Erythroblast (primary cell): Measurements from ENCODE around the gene PPAN.

Source experiments
- DNase-seq, 2 experiments: peaks; one replicate each; lab custom pipeline; 2025; lab: John Stamatoyannopoulos, UW
- GATA1 ChIP-seq: IDR thresholded peaks from 2 replicates; pipeline ENCODE4 v1.6.1; 2011; ENCODE audit warnings: low read depth, mild to moderate bottlenecking, control low read depth, low read length, moderate library complexity
- POLR2A ChIP-seq: IDR thresholded peaks from 2 replicates; pipeline ENCODE4 v1.6.1; 2011; ENCODE audit warnings: mild to moderate bottlenecking, low read length

The PPAN gene

DNA sequence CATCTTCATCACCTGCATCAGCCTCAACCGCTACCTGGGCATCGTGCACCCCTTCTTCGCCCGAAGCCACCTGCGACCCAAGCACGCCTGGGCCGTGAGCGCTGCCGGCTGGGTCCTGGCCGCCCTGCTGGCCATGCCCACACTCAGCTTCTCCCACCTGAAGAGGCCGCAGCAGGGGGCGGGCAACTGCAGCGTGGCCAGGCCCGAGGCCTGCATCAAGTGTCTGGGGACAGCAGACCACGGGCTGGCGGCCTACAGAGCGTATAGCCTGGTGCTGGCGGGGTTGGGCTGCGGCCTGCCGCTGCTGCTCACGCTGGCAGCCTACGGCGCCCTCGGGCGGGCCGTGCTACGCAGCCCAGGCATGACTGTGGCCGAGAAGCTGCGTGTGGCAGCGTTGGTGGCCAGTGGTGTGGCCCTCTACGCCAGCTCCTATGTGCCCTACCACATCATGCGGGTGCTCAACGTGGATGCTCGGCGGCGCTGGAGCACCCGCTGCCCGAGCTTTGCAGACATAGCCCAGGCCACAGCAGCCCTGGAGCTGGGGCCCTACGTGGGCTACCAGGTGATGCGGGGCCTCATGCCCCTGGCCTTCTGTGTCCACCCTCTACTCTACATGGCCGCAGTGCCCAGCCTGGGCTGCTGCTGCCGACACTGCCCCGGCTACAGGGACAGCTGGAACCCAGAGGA lies 7.9 kb downstream of the PPAN start:
- TF ChIP-seq GATA1: no peak
- peak; percentile 38 for TF ChIP-seq POLR2A
- peak in 1 of 2 experiments; percentile 32 for DNase-seq

DNA sequence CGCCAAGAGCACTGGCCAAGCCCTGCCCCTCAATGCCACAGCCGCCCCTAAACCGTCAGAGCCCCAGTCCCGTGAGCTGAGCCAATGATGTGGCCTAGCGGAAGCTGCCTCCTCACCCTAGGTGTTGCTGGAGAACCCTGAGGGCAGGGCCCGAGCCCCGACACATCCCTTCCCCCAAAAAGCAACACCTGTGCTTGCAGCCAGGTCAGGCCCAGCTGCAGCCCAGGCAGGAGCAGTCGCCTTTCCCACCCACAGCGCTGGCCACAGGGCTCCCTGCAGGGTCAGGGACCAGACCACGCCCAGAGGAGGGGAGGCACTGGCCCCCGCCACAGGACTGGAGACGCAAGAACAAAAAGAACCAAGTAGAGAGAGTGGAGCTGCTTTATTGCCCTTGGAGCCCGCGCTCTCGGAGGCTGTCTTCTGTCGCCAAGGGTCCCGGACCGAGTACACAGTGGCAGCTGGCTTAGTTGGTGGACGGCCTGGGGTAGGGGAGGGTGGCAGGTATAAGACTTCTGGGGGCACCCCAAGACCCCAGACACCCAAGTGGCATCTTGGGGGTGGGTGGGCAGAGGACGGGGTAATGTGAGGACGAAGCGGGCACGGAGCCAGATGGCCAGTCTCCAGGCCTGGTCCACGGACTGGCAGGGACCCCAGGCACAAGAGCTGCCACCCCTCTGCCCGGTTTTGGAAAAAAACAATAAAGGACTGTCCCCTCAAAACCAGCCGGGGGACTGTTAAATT lies 8.7 kb downstream of the PPAN start:
- no peak for DNase-seq
- TF ChIP-seq GATA1 (no peak), POLR2A (no peak)

DNA sequence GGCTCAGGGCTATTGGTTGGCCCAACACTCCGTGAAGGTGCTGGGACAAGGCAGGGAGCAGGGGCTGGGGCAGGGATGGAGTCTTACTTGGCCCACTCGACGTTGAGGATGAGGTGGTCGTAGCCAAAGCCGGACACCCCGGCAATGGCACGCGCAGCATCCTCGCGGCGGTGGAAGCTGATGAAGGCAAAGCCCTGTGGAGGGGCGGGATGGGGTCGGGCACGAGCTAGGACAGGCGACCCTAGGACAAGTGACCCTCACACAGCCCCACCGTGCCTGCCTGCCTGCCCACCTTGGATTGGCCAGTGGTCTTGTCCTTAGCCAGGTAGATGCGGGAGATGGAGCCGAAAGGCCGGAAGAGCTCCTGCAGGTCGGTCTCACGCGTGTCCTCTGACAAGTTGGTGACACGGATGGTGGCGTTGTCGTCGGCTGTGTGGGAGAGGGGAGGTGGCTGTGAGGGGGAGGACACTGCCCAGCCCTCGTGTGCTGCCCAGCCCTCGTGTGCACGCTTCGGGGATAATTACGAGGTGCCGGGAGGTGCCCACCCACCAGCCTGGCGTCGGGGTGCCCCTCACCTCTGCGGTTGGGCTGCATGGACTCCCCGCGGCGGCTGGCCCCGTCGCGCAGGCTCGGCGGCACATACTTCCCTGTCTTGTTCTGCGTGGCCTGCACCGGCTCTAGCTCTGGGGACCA lies 9.4 kb downstream of the PPAN start:
- TF ChIP-seq GATA1: no peak
- TF ChIP-seq POLR2A: no peak
- DNase-seq: no peak

DNA sequence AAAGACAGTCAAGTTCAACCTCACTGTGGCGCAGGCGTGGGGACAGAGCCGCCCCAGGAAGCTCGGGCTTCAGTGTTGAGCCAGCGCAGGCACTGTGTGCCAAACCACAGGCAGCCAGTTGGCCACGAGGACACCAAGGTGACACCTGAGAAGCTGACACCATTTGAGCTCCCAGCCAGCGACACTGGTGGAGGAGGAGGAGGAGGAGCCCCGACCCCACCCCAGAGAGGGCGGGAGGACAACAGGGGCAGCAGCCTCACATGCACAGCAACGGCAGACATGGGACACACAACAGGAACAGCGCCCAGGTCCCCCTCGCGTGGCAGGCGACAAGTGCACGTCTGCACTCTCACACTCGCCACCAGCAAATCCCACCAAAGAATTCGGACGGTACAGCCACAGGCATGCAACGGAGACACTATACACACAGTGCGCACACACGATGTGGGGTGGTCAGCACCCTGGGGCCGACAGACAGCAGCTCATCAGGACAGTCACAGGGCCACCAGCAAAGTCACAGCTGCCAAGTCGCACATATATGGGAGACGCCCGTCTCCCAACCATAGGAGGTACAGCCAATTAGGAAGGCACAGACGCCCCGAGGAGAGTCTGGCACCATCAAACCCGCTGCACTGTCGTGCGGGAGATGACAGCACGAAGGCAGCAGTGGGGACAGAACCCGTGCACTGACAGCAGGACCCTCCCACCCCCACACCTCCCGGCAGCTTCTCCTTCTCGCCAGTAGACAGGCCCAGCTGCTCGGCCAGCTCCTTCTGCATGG lies 10.1 kb downstream of the PPAN start:
- DNase-seq: no peak
- TF ChIP-seq GATA1: no peak
- no peak for TF ChIP-seq POLR2A

DNA sequence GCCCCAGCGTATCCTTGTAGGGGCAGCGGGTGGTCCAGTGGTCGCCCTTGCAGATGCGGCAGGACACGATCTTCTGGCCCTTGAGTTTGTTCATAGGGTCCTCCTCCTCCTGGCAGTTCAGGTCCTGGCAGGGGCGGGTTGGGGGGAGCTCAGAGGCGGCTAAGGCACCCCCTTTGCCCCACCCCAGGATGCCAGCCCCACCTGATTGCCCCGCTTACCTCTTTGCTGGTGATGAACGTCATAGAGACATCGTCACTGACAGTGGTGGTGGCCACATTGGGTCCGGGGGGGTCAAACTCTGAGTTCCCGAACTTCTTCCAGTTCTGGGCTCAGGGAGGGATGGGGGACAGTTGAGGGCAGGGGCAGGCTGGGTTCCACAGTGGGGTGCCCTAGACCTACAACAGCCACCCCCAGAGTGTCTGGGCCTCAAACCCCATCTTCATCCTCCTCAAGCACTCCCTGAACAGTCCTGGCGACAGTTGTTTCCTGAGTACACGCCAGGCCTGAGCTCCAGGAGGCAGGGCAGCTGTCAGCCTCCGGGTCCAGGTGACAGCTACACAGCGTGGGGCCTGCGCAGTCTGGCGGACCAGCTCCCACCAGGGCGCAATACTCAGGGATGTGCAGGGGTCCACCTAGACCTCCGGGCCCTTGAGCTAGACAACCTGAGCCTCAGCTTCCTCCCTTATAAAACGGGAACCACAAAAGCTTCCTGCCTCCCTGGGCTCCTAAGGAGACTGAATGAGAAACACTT lies 10.9 kb downstream of the PPAN start:
- no peak for TF ChIP-seq GATA1
- no peak for TF ChIP-seq POLR2A
- no peak for DNase-seq

DNA sequence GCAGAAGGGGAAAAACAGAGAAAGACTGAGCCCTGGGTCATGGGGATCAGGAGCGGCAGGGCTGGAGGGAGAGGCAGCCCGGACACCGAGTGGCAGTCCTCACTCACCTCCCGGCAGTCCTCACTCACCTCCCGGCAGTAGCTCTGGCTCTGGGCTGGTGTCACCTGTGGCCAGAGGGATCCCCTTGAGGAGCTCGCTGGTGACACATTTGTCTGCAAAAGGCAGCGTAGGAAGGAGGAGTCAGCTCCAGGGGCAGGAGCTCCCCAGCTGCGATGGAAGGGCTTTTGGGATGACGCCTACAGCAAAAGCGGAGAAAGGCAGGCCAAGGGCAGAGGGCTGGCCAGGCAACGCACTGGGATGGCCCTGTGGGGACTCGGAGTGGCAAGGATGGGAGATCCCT lies 12.8 kb downstream of the PPAN start:
- no peak for TF ChIP-seq POLR2A
- TF ChIP-seq GATA1: no peak
- peak in 1 of 2 experiments; percentile 44 for DNase-seq

DNA sequence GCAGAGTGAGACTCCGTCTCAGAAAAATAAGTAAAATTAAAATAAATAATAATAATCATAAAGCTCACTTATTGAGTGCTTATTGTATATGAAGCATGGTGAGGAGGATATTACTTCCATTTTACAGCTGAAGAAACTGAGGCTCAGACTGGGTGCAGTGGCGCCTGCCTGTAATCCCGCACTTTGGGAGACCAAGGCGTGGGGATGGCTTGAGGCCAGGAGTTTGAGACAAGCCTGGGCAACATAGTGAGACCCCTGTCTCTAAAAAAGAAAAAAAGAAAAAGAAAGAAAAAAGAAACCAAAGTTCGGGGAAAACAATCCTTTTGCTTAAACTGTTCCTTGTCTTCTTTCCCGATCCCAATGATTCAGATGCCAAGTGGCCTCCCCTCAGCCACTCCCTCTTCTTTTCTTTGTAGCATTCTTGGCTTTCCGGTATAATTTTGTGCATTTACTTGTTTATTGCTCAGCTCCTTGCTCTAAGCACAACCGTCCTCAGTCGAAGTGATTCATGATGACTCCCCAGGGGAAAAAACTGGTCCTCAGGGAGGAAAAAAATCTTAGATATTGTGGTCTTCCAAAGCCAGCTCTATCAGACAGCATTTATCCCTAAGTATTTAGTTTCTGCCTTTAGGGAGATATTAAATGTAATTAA lies 14.5 kb downstream of the PPAN start:
- no peak for DNase-seq
- TF ChIP-seq GATA1: no peak
- no peak for TF ChIP-seq POLR2A

DNA sequence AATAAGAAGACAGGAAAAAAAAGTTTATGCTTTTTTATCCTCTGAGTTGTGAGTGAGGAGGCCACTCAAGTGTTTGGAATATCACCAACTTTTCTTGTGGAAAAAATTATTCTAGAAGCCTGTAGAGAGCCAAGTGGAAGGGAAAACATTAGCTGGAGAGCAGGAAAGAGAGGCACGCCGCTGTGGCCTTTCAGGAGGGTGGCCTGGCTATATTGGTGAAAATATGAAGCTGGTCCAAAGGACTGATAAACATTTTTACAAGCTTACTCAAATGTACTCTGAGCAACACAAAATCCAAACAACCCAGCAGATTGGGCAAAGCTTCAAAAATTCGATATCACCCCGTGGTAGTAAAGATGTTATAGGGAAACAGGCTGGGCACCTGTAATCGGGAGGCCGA lies 15.9 kb downstream of the PPAN start:
- no peak for DNase-seq
- TF ChIP-seq GATA1 (no peak), POLR2A (no peak)

DNA sequence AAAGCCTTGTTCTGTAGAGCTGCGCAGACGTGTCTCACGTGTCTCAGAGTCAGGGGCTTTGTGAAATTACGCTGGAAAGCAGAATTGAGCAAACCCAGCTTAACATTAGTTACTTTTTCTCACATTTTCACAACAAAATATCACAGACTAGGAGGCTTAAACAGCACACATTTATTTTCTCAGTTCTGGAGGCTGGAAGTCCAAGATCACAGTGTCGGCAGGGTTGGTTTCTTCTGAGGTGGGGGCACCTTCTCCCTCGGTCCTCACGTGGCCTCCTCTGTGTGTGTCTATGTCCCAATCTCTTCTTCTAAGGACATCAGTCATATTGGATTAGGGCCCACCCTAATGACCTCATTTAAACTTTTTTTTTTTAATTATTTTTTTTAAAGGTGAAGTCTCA lies 18.3 kb downstream of the PPAN start:
- TF ChIP-seq POLR2A (no peak), GATA1 (no peak)
- DNase-seq: no peak

DNA sequence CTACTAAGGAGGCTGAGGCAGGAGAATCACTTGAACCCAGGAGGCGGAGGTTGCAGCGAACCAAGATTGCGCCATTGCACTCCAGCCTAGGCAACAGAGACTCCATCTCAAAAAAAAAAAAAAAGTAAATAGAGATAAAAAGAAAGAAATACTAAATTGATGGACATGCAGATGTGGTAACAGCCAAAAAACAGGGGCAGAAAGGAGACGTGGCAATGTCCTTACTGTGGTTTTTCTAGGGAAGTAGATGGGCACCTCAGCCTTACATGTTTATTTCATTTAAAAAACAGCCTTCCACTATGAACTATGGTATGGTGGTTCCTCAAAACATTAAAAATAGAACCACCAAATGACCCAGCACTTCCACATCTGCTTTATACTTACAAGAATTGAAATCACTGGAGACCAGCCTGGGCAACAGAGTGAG lies 20.1 kb downstream of the PPAN start:
- TF ChIP-seq POLR2A: no peak
- TF ChIP-seq GATA1: no peak
- DNase-seq: no peak

DNA sequence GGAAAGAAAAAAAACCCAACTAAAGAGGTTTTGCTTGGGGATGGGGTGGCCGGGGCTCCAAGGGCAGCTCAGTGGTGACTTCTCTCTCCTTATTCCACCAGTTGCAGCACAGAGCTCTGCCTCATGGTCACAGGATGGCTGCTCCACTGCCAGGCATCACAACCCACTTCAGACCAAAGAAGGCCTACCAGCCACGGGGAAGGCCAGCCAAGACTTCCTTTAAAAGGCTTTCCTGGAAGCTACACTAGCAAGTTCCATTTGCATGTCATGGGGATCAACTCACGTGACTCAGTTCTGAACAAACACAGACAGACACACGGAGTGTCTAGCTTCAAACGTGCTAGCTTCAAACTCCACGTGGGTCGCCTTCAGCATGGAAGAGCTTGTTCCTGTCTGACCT lies 26.7 kb downstream of the PPAN start:
- TF ChIP-seq GATA1 (no peak), POLR2A (no peak)
- DNase-seq: no peak

DNA sequence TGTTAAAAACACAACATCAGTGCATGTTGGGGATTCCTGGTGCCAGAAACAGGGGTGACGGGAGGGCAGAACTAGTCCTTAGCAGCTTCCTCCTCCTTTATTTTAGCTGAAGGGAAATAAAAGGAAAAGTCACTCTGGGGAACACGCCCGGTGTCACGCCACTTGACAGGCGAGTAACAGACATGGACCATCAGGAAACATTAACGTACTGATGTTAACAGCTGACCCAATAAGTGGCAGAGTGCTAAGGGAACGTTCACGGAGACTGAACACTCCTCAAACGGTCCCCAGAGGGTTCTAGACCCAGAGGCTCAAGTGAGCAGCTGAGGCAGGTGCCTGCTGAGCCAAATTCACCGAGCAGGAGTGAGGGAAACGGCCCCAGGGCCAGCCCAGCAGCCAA lies 27.4 kb downstream of the PPAN start:
- no peak for DNase-seq
- TF ChIP-seq POLR2A (no peak), GATA1 (no peak)
